Left lung (tissue), 10 donors: ENCODE data around the gene ABITRAM. TPM values are rescaled to one million over a fixed set of nuclear protein-coding genes. Genes with fewer than 3 reads are reported as not detected.

ENCODE experiments used
- ATAC-seq: fragments of 200-7000 bp; cut with Tn5 transposase; one replicate; pipeline ENCODE4 v1.9.1; 2020; ENCODE audit warnings: moderate library complexity
- DNase-seq, 4 donors: peaks; one replicate each; pipeline ENCODE4 v3.0.0-alpha.2; 2013 to 2020
- H3K27ac ChIP-seq, 2 donors: fragments of 200-600 bp; sonication (generic) in 1 of 2; one replicate each; pipeline versions ENCODE4 v1.5.0 to v1.8.0; 2020 to 2021
- H3K27me3 ChIP-seq, 2 donors: fragments of 200-600 bp; sonication (generic) in 1 of 2; one replicate each; pipeline versions ENCODE4 v1.5.0 to v1.8.0; 2020 to 2021
- H3K36me3 ChIP-seq, 2 donors: fragments of 200-600 bp; sonication (generic) in 1 of 2; one replicate each; pipeline versions ENCODE4 v1.5.0 to v1.8.0; 2020 to 2021
- H3K4me1 ChIP-seq, 2 donors: fragments of 200-600 bp; one replicate each; pipeline ENCODE4 v1.8.0; 2021
- H3K4me3 ChIP-seq, 2 donors: fragments of 200-600 bp; sonication (generic) in 1 of 2; one replicate each; pipeline versions ENCODE4 v1.5.0 to v1.8.0; 2020 to 2021; ENCODE audit warnings: mild to moderate bottlenecking in 1 of 2
- H3K9me3 ChIP-seq, 2 donors: fragments of 200-600 bp; sonication (generic) in 1 of 2; one replicate each; pipeline versions ENCODE4 v1.5.0 to v1.8.0; 2020 to 2021
- CTCF ChIP-seq, 2 donors: fragments of 200-600 bp; sonication (generic) in 1 of 2; IDR thresholded peaks; one replicate each; pipeline versions ENCODE4 v1.5.0 to v1.8.0; 2021; ENCODE audit warnings: antibody characterized with exemption in 2 of 2
- intact Hi-C, 2 donors: fragments of 100-400 bp; cut with DNase I; formaldehyde crosslinking; loops; one replicate each; pipeline versions ENCODE4 v1.11.2 to v1.14.2; 2022
- polyA plus RNA-seq, 6 donors: library from polyadenylated mRNA; unstranded; fragments of 120-200 nt; gene quantifications; one replicate each; pipeline ENCODE4 v1.2.1, GENCODE V29; 2013; ENCODE audit not compliant: insufficient read length in 6 of 6
- total RNA-seq, 2 donors: library from RNA; stranded (reverse); fragmentation: NEBNext Ultra II Directional; extraction: Animal tissue kit (Norgen Biotek cat#: 25700); gene quantifications; one replicate each; pipeline ENCODE4 v1.2.1, GENCODE V29; 2021
- donor health status: DM: no; HTN: yes; CAD: no.
- donor health status: DM: no; HTN: no; CAD: no.

ABITRAM gene
- total and polyA plus RNA-seq, 8 donors: 13.1 to 32.0 (median 29.0) TPM

DNA sequence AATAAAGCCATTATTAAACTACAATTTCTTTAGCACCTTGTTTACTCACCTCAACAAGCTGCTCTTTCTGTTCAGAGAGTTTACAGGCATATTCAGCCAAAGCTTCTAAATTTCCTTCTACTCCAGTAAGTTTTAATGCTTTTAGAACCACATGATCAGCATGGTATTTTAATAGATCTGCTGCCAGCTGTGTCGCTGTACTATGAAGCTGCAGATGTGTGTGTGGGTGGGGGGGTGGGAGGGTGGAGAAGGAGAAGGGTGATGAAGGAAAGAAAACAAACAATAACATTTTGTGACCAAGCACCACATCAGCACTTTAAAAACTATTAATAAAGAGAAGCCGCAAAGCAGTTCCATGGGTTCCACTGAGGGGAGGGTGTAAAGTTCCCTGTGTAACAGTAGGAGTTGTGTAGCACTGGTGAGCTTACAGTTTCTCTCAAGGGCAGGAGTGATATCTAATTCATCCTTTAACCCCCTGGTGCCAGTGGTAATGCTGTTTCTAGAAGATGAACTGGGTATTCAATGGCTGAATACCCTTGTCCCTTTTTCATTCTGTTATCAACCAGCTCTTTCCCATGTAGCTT lies 38.5 kb downstream of the ABITRAM start:
- no peak for TF ChIP-seq CTCF (IDR thresholded peaks at IDR 0.05)
- ATAC-seq (no peak), DNase-seq (peak in 1 of 4 donors; percentile 66)
- Histone ChIP-seq H3K27ac (no peak overlapping the region), H3K27me3 (no peaks in the 10 kb centered on the region), H3K4me3 (no peak overlapping the region), H3K4me1 (peaks cover 0 to 2% of the 10 kb centered on the region in 2 donors), H3K36me3 (peaks cover 0 to 11% of the 10 kb centered on the region in 2 donors), H3K9me3 (no peaks in the 10 kb centered on the region)
- intact Hi-C loops: no loop called here

- H3K27ac ChIP-seq: no peak overlapping the region
Measured at GRCh38 chr9:108973895-108974294, 39.7 kb downstream of the ABITRAM start.

DNA sequence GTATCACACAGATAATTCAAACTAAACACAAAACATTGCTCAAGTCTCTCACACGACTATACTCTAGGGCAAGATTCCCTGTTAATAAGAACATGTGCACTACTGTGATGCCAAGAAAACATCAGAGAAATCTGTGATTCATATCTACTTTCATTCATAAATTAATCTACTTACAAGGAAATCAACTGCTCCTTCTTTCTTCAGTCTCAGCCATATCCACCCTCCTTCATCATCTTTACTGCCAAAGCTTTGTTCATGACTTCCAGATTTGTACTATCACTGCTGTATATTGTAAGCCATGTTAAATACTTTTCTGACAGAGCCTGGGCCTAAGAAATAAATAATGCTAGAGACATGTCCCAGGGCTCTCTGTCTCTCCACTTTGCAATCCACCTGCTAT lies 44.0 kb downstream of the ABITRAM start:
- Histone ChIP-seq H3K36me3 (peaks cover 0 to 9% of the 10 kb centered on the region in 2 donors), H3K9me3 (no peaks in the 10 kb centered on the region), H3K27ac (no peak overlapping the region), H3K4me3 (no peak overlapping the region), H3K27me3 (no peaks in the 10 kb centered on the region), H3K4me1 (no peaks in the 10 kb centered on the region)
- TF ChIP-seq CTCF (IDR thresholded peaks at IDR 0.05): no peak
- intact Hi-C loops: no loop called here
- DNase-seq: peak in 1 of 4 donors; percentile 22
- ATAC-seq: no peak

More at GRCh38 chr9:108973895-108974294, 39.7 kb downstream of the ABITRAM start:
- ATAC-seq: no peak
- Histone ChIP-seq H3K27me3 (no peaks in the 10 kb centered on the region), H3K4me1 (peaks cover 0 to 2% of the 10 kb centered on the region in 2 donors), H3K9me3 (no peaks in the 10 kb centered on the region), H3K4me3 (no peak overlapping the region), H3K36me3 (peaks cover 0 to 20% of the 10 kb centered on the region in 2 donors)
- intact Hi-C loops: no loop called here
- no peak for TF ChIP-seq CTCF (IDR thresholded peaks at IDR 0.05)
- peak in 1 of 4 donors; percentile 51 for DNase-seq

- DNase-seq: no peak
- H3K4me3 ChIP-seq: no peak overlapping the region
- ATAC-seq: no peak
- no peak overlapping the region for H3K27ac ChIP-seq
- intact Hi-C loops: no loop called here
- H3K9me3 ChIP-seq: no peaks in the 10 kb centered on the region
- no peaks in the 10 kb centered on the region for H3K27me3 ChIP-seq
- H3K4me1 ChIP-seq: no peaks in the 10 kb centered on the region
- TF ChIP-seq CTCF (IDR thresholded peaks at IDR 0.05): no peak
- H3K36me3 ChIP-seq: peaks cover 0 to 9% of the 10 kb centered on the region in 2 donors
Measured at GRCh38 chr9:108980893-108981292, 46.7 kb downstream of the ABITRAM start.

DNA sequence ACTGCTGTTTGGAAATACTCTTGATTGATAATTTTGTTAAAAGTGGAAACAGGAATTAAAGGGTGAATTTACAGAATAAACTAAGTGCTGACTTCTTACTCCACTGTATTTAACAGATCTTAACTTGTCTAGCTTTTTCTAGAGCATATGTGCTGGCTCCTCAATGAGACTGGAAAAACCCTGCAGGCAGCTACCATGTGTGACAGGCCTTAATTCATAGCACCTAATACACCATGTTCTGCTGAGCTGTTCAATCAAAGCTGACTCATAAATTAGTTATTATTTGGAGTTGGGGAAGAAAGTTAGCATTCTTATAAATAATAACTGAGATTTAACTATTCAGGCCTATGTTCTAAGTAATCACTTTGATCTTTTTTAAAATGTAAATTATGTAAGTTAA lies 49.7 kb downstream of the ABITRAM start:
- intact Hi-C loops: no loop called here
- DNase-seq (no peak), ATAC-seq (no peak)
- Histone ChIP-seq H3K27me3 (no peaks in the 10 kb centered on the region), H3K36me3 (no peaks in the 10 kb centered on the region), H3K4me3 (no peak overlapping the region), H3K9me3 (no peaks in the 10 kb centered on the region), H3K4me1 (no peaks in the 10 kb centered on the region), H3K27ac (no peak overlapping the region)
- TF ChIP-seq CTCF (IDR thresholded peaks at IDR 0.05): no peak

Other genes with a start within 250 kb of the ABITRAM start
- not detected for gene ACTL7B, start 78.4 kb upstream of the ABITRAM start, total RNA-seq
- gene ACTL7B, start 78.4 kb upstream of the ABITRAM start, polyA plus RNA-seq: under 1 TPM in 1 of 6 donors, not detected in 5; 0.07 TPM
- not detected for gene ACTL7A, start 72.1 kb upstream of the ABITRAM start, total RNA-seq
- not detected for gene ACTL7A, start 72.1 kb upstream of the ABITRAM start, polyA plus RNA-seq
- gene ELP1, start 276 bp upstream of the ABITRAM start, total RNA-seq: 10 to 100 TPM; 22.9 to 25.1 TPM
- 10 to 100 TPM; 42.4 to 50.6 (median 45.2) TPM for gene ELP1, start 276 bp upstream of the ABITRAM start, polyA plus RNA-seq
- 10 to 100 TPM; 47.7 to 48.0 TPM for gene CTNNAL1, start 79.1 kb downstream of the ABITRAM start, total RNA-seq
- gene CTNNAL1, start 79.1 kb downstream of the ABITRAM start, polyA plus RNA-seq: 100 to 1,000 TPM in 1 of 6 donors, 10 to 100 TPM in 5; 78.7 to 102 (median 92.7) TPM
- gene TMEM245, start 185.5 kb downstream of the ABITRAM start, total RNA-seq: 10 to 100 TPM; 61.0 to 88.1 TPM
- 10 to 100 TPM; 69.6 to 89.2 (median 81.7) TPM for gene TMEM245, start 185.5 kb downstream of the ABITRAM start, polyA plus RNA-seq
- under 1 TPM in 1 of 2 donors, not detected in 1; 0.47 TPM for gene FRRS1L, start 232.8 kb downstream of the ABITRAM start, total RNA-seq
- gene FRRS1L, start 232.8 kb downstream of the ABITRAM start, polyA plus RNA-seq: 1 to 10 TPM; 2.8 to 7.2 (median 3.5) TPM